H1 (cell line): ENCODE data around the gene GPR15. TPM values are rescaled to one million over a fixed set of nuclear protein-coding genes. Genes with fewer than 3 reads are reported as not detected.

Experiments
- CTCF ChIA-PET: fragments of 300-600 bp; sonication (Branson Sonifier 250); formaldehyde crosslinking; loops from one replicate; lab custom pipeline; 2021; ENCODE audit not compliant: partially characterized antibody; lab: Charles Lee
- POLR2A ChIA-PET: fragments of 300-600 bp; sonication (Branson Sonifier 250); formaldehyde crosslinking; loops from one replicate; lab custom pipeline; 2021; ENCODE audit warnings: inconsistent platforms; ENCODE audit not compliant: partially characterized antibody; lab: Charles Lee
- DNase-seq, 2 experiments: peaks; one replicate each; pipeline versions ENCODE4 v3.0.0 to v3.0.0-alpha.2; 2010 to 2022; ENCODE audit warnings: low spot score in 2 of 2, low read depth in 1 of 2, mixed read lengths in 1 of 2
- FAIRE-seq: peaks from 2 replicates; lab custom pipeline; 2011; peaks lifted over from hg19 to GRCh38; lab: Jason Lieb, UNC
- H2AFZ ChIP-seq: 2 replicates; pipeline ENCODE4 v1.8.1; 2012; ENCODE audit warnings: low read length, inconsistent platforms
- H2AK5ac ChIP-seq: 2 replicates; pipeline ENCODE4 v1.6.1; 2013; ENCODE audit warnings: low read depth, low read length
- H2BK120ac ChIP-seq: replicated peaks from 2 replicates; pipeline ENCODE3; 2013; ENCODE audit warnings: low read depth, low read length, inconsistent platforms
- H2BK12ac ChIP-seq: 2 replicates; pipeline ENCODE4 v1.6.1; 2013; ENCODE audit warnings: low read depth, low read length
- H2BK15ac ChIP-seq: 2 replicates; pipeline ENCODE4 v1.6.1; 2013; ENCODE audit warnings: low read length
- H2BK20ac ChIP-seq: 2 replicates; pipeline ENCODE4 v1.6.1; 2013; ENCODE audit warnings: low read length
- H2BK5ac ChIP-seq: 2 replicates; pipeline ENCODE4 v1.6.1; 2013; ENCODE audit warnings: low read depth, low read length
- H3K14ac ChIP-seq: 2 replicates; pipeline ENCODE4 v1.6.1; 2013; ENCODE audit warnings: inconsistent platforms; ENCODE audit not compliant: insufficient read length
- H3K18ac ChIP-seq: 2 replicates; pipeline ENCODE4 v1.6.1; 2013; ENCODE audit warnings: low read length; ENCODE audit errors: extremely low read depth
- H3K23ac ChIP-seq: 2 replicates; pipeline ENCODE4 v1.6.1; 2013; ENCODE audit warnings: inconsistent platforms; ENCODE audit not compliant: insufficient read length
- H3K23me2 ChIP-seq: 2 replicates; pipeline ENCODE4 v1.6.1; 2013; ENCODE audit warnings: low read depth, low read length
- H3K27ac ChIP-seq: 2 replicates; pipeline ENCODE4 v1.6.1; 2011; ENCODE audit warnings: low read depth, low read length, inconsistent platforms
- H3K27me3 ChIP-seq, 4 experiments: replicated peaks in 1 of 4; 1 replicate in 1 of 4; 2 replicates in 3 of 4; pipeline versions ENCODE4 v1.6.1 to v1.8.1; 2011 to 2013; ENCODE audit warnings: low read length in 3 of 4, mild to moderate bottlenecking in 3 of 4, inconsistent platforms in 2 of 4, mixed read lengths in 2 of 4, moderate library complexity in 1 of 4; ENCODE audit not compliant: control insufficient read depth in 3 of 4, insufficient read depth in 3 of 4; ENCODE audit errors: extremely low read depth in 1 of 4
- H3K36me3 ChIP-seq, 4 experiments: 2 replicates each; pipeline versions ENCODE4 v1.6.1 to v1.8.1; 2011 to 2013; ENCODE audit warnings: mild to moderate bottlenecking in 4 of 4, low read length in 3 of 4, moderate library complexity in 2 of 4, control low read depth in 1 of 4, inconsistent platforms in 1 of 4; ENCODE audit not compliant: insufficient read depth in 4 of 4, control insufficient read depth in 2 of 4
- H3K4ac ChIP-seq: replicated peaks from 2 replicates; pipeline ENCODE3; 2013; ENCODE audit warnings: low read length, low read depth, mixed read lengths, inconsistent platforms; ENCODE audit not compliant: insufficient read length
- H3K4me1 ChIP-seq, 4 experiments: replicated peaks in 1 of 4; 1 replicate in 1 of 4; 2 replicates in 3 of 4; pipeline versions ENCODE4 v1.6.1 to v1.8.1; 2011 to 2013; ENCODE audit warnings: low read length in 3 of 4, inconsistent platforms in 2 of 4, mixed read lengths in 1 of 4; ENCODE audit not compliant: insufficient read depth in 4 of 4, control insufficient read depth in 3 of 4
- H3K4me2 ChIP-seq, 2 experiments: 2 replicates each; pipeline versions ENCODE4 v1.6.1 to v1.8.1; 2011 to 2013; ENCODE audit warnings: low read depth in 2 of 2, low read length in 2 of 2, control low read depth in 1 of 2, inconsistent platforms in 1 of 2, mild to moderate bottlenecking in 1 of 2; ENCODE audit not compliant: insufficient read depth in 1 of 2
- H3K4me3 ChIP-seq, 4 experiments: fragments of 200-600, 300-600 bp in 1 of 4; sonication (generic), shearing (Covaris generic), sonication (Bioruptor Twin) in 1 of 4; 2 replicates each; pipeline versions ENCODE4 v1.5.1 to v1.8.1; 2011 to 2016; ENCODE audit warnings: low read length in 4 of 4, low read depth in 3 of 4, control low read depth in 2 of 4, inconsistent platforms in 2 of 4, mild to moderate bottlenecking in 2 of 4, mixed read lengths in 1 of 4, moderate library complexity in 1 of 4; ENCODE audit not compliant: insufficient read depth in 2 of 4; ENCODE audit errors: extremely low read depth in 1 of 4
- H3K56ac ChIP-seq: replicated peaks from 2 replicates; pipeline ENCODE3; 2013; ENCODE audit warnings: low read depth, mild to moderate bottlenecking, mixed read lengths, low read length, inconsistent platforms; ENCODE audit not compliant: insufficient read length
- H3K79me1 ChIP-seq: 2 replicates; pipeline ENCODE4 v1.6.1; 2013; ENCODE audit warnings: low read depth, low read length, control low read depth
- H3K79me2 ChIP-seq, 2 experiments: 2 replicates each; pipeline versions ENCODE4 v1.6.1 to v1.8.1; 2012 to 2013; ENCODE audit warnings: low read length in 2 of 2, mild to moderate bottlenecking in 2 of 2, inconsistent platforms in 1 of 2; ENCODE audit not compliant: insufficient read depth in 2 of 2, control insufficient read depth in 1 of 2
- H3K9ac ChIP-seq, 4 experiments: replicated peaks in 1 of 4; 1 replicate in 1 of 4; 2 replicates in 3 of 4; pipeline versions ENCODE4 v1.6.1 to v1.8.1; 2011 to 2013; ENCODE audit warnings: low read depth in 3 of 4, low read length in 3 of 4, control low read depth in 2 of 4, mild to moderate bottlenecking in 2 of 4, moderate library complexity in 2 of 4, inconsistent platforms in 1 of 4; ENCODE audit errors: extremely low read depth in 1 of 4
- H3K9me3 ChIP-seq, 2 experiments: 2 replicates each; pipeline versions ENCODE4 v1.6.1 to v1.8.1; 2012 to 2013; ENCODE audit warnings: mild to moderate bottlenecking in 2 of 2, moderate library complexity in 2 of 2, control low read depth in 1 of 2, inconsistent platforms in 1 of 2, low read depth in 1 of 2, low read length in 1 of 2, mixed read lengths in 1 of 2; ENCODE audit not compliant: insufficient read depth in 2 of 2
- H4K20me1 ChIP-seq, 2 experiments: replicated peaks in 1 of 2; 2 replicates each; pipeline versions ENCODE3 to v1.8.1; 2011 to 2013; ENCODE audit warnings: inconsistent platforms in 2 of 2, low read length in 2 of 2, mild to moderate bottlenecking in 1 of 2; ENCODE audit not compliant: insufficient read depth in 2 of 2, control insufficient read depth in 1 of 2
- H4K5ac ChIP-seq: 2 replicates; pipeline ENCODE4 v1.6.1; 2013; ENCODE audit warnings: low read length, low read depth, mixed read lengths, inconsistent platforms; ENCODE audit not compliant: insufficient read length
- H4K8ac ChIP-seq: 2 replicates; pipeline ENCODE4 v1.8.0; 2013; ENCODE audit warnings: mild to moderate bottlenecking, moderate library complexity, low read length, inconsistent platforms; ENCODE audit not compliant: insufficient read depth; ENCODE audit errors: extremely low read depth
- H4K91ac ChIP-seq: replicated peaks from 2 replicates; pipeline ENCODE3; 2013; ENCODE audit warnings: low read length, mixed read lengths, inconsistent platforms; ENCODE audit not compliant: insufficient read length
- ATF2 ChIP-seq: IDR thresholded peaks from 2 replicates; pipeline ENCODE4 v1.6.1; 2012; ENCODE audit warnings: low read length, inconsistent platforms
- HDAC6 ChIP-seq: IDR thresholded peaks from one replicate; pipeline ENCODE4 v1.7.1; 2012; ENCODE audit warnings: low read depth, mild to moderate bottlenecking, inconsistent platforms, low read length, moderate library complexity
- RAD21 ChIP-seq, 2 experiments: IDR thresholded peaks in 1 of 2; conservative IDR thresholded peaks in 1 of 2; 2 replicates each; pipeline ENCODE4 v1.6.1; 2011; ENCODE audit warnings: low read depth in 2 of 2, low read length in 2 of 2, improper control_type of control experiment in 1 of 2, inconsistent platforms in 1 of 2, mild to moderate bottlenecking in 1 of 2, moderate library complexity in 1 of 2
- SIN3A ChIP-seq, 2 experiments: IDR thresholded peaks in 1 of 2; conservative IDR thresholded peaks in 1 of 2; 2 replicates each; pipeline ENCODE4 v1.6.1; 2011 to 2012; ENCODE audit warnings: low read length in 2 of 2, improper control_type of control experiment in 1 of 2, low read depth in 1 of 2, mild to moderate bottlenecking in 1 of 2
- TBP ChIP-seq: IDR thresholded peaks from 2 replicates; pipeline ENCODE4 v1.6.1; 2011; ENCODE audit warnings: low read depth, low read length, improper control_type of control experiment
- WGBS, 2 experiments: shearing (Covaris generic) in 1 of 2; methylation state at CpG; one replicate each; pipeline versions ENCODE4 v1.1.6 to v1.1.7; 2013 to 2015; ENCODE audit warnings: low lambda C conversion rate in 2 of 2, mixed read lengths in 2 of 2, inconsistent platforms in 1 of 2, low coverage in 1 of 2, missing lambda C conversion rate in 1 of 2; ENCODE audit not compliant: insufficient replicate concordance in 2 of 2, insufficient coverage in 1 of 2, insufficient read length in 1 of 2; ENCODE audit errors: extremely low coverage in 1 of 2, missing lambda C conversion rate in 1 of 2; 5-methylcytosine and 5-hydroxymethylcytosine counted together
- polyA plus RNA-seq, 7 experiments: library from polyadenylated mRNA; depleted of rRNA in 3 of 7; stranded (reverse) in 5 of 7; unstranded in 2 of 7; fragments of >200 nt in 5 of 7; fragments of 200-250 nt in 2 of 7; gene quantifications; 1 replicate in 5 of 7; 2 replicates in 1 of 7; 4 replicates in 1 of 7; pipeline versions ENCODE4 v1.2.1 to v1.2.3, GENCODE V29; 2011 to 2013; ENCODE audit warnings: missing spikeins in 2 of 7, mixed read lengths in 2 of 7
- total RNA-seq: library from RNA; stranded (reverse); fragmentation: NEBNext Ultra II Directional; extraction: Animal tissue kit (Norgen Biotek cat#: 25700); gene quantifications from 2 replicates; pipeline ENCODE4 v1.2.1, GENCODE V29; 2021

The GPR15 gene
- total and polyA plus RNA-seq, 2 of the 8 experiments (the other 6 are each of a cell fraction or from before 2014, with no cell fraction given), result not detected

GRCh38 chr3:98550833-98551232, 19.1 kb downstream of the GPR15 start:
- H2BK12ac ChIP-seq, result no peak overlapping the region
- no peaks in the 10 kb centered on the region for H3K4me1 ChIP-seq
- H3K9me3 ChIP-seq, result no peaks in the 10 kb centered on the region
- no peak overlapping the region for H4K8ac ChIP-seq
- H2BK20ac ChIP-seq, result no peak overlapping the region
- H3K4me2 ChIP-seq, result no peak overlapping the region
- H4K91ac ChIP-seq, result no peak overlapping the region
- no peak overlapping the region for H2AFZ ChIP-seq
- H3K27me3 ChIP-seq, result peaks cover 0 to 1% (median 0%) of the 10 kb centered on the region in 4 experiments; a peak in 1 of 7 replicates
- H3K79me2 ChIP-seq, result no peaks in the 10 kb centered on the region
- no peak overlapping the region for H3K18ac ChIP-seq
- no peaks in the 10 kb centered on the region for H4K20me1 ChIP-seq
- H3K9ac ChIP-seq, result no peak overlapping the region
- no peak overlapping the region for H2AK5ac ChIP-seq
- H3K56ac ChIP-seq, result no peak overlapping the region
- no peak overlapping the region for H3K14ac ChIP-seq
- DNase-seq, result no peak
- no peak overlapping the region for H3K4ac ChIP-seq
- no peaks in the 10 kb centered on the region for H3K23me2 ChIP-seq
- no peak for FAIRE-seq
- no peak overlapping the region for H2BK5ac ChIP-seq
- TF ChIP-seq HDAC6 (no peak), RAD21 (IDR thresholded peaks at IDR 0.05 in 1 of 2, conservative IDR thresholded peaks at IDR 0.05 in 1 of 2; ENCODE audit: low read depth in 2 of 2, low read length in 2 of 2) (no peak), TBP (no peak), SIN3A (conservative IDR thresholded peaks at IDR 0.05 in 1 of 2, IDR thresholded peaks at IDR 0.05 in 1 of 2; ENCODE audit: low read depth in 1 of 2, low read length in 2 of 2) (no peak), ATF2 (no peak)
- H3K27ac ChIP-seq, result no peak overlapping the region
- H3K79me1 ChIP-seq, result no peaks in the 10 kb centered on the region
- no peak overlapping the region for H3K23ac ChIP-seq
- H3K4me3 ChIP-seq, result no peak overlapping the region
- ChIA-PET POLR2A (no interaction called here), CTCF (interaction anchor here (1.3 kb wide), 1 partner anchor 21 kb away, joined by 3 read pairs; no protein-coding TSS in a partner anchor)
- H3K36me3 ChIP-seq, result no peaks in the 10 kb centered on the region
- H2BK15ac ChIP-seq, result no peak overlapping the region
- no peak overlapping the region for H4K5ac ChIP-seq
- 92% methylated on average over 3 of the region's 3 CpGs; no CpG with 5 or more reads in 1 of the 2 experiments for WGBS, 2 experiments
- no peak overlapping the region for H2BK120ac ChIP-seq
